IMR-90 (cell line): ENCODE results near the gene REPS1. TPM values are rescaled to one million over a fixed set of nuclear protein-coding genes. Genes with fewer than 3 reads are reported as not detected.

Experiments
- ATAC-seq: fragments of 200-7000 bp; cut with Tn5 transposase; 2 replicates; pipeline ENCODE4 v1.9.1; 2020; ENCODE audit warnings: low read depth, mild to moderate bottlenecking, moderate library complexity
- BruUV-seq: library from RNA; stranded (reverse); fragments of 400-500 nt; replicated peaks from 2 replicates; lab custom pipeline; 2021; lab: Mats Ljungman, UMichigan
- CTCF ChIA-PET: fragments of 300-600 bp; formaldehyde crosslinking; extraction: SDS; loops from one replicate; lab custom pipeline; 2021; ENCODE audit warnings: antibody characterized with exemption; lab: Yijun Ruan, JAX
- POLR2A ChIA-PET: fragments of 300-600 bp; sonication (Branson Sonifier 250); formaldehyde crosslinking; loops from one replicate; lab custom pipeline; 2022; ENCODE audit warnings: antibody characterized with exemption; ENCODE audit not compliant: unreplicated experiment; lab: Charles Lee
- DNase-seq: peaks from one replicate; pipeline ENCODE4 v3.0.0; 2013
- H2AFZ ChIP-seq: replicated peaks from 2 replicates; pipeline ENCODE3; 2013; ENCODE audit warnings: low read length, mild to moderate bottlenecking; ENCODE audit not compliant: poor library complexity
- H2AK5ac ChIP-seq: 2 replicates; pipeline ENCODE4 v1.6.1; 2013; ENCODE audit warnings: low read depth, low read length, inconsistent platforms
- H2AK9ac ChIP-seq: replicated peaks from 2 replicates; pipeline ENCODE3; 2013; ENCODE audit warnings: mild to moderate bottlenecking, low read depth, low read length, moderate library complexity; ENCODE audit not compliant: poor library complexity
- H2BK120ac ChIP-seq: 2 replicates; pipeline ENCODE4 v1.6.1; 2013; ENCODE audit warnings: low read depth, low read length, inconsistent platforms
- H2BK15ac ChIP-seq: 3 replicates; pipeline ENCODE4 v1.6.1; 2013; ENCODE audit warnings: low read depth, low read length, inconsistent platforms
- H2BK20ac ChIP-seq: 2 replicates; pipeline ENCODE4 v1.6.1; 2013; ENCODE audit warnings: low read depth, mild to moderate bottlenecking, inconsistent platforms, low read length, moderate library complexity
- H2BK5ac ChIP-seq: 2 replicates; pipeline ENCODE4 v1.6.1; 2013; ENCODE audit warnings: mild to moderate bottlenecking, low read depth, low read length, inconsistent platforms; ENCODE audit not compliant: poor library complexity, severe bottlenecking
- H3K14ac ChIP-seq: replicated peaks from 2 replicates; pipeline ENCODE4 v1.6.1; 2013; ENCODE audit warnings: low read depth, low read length, inconsistent platforms
- H3K18ac ChIP-seq: 2 replicates; pipeline ENCODE4 v1.6.1; 2013; ENCODE audit warnings: low read depth, low read length, control low read depth
- H3K23ac ChIP-seq: 2 replicates; pipeline ENCODE4 v1.6.1; 2013; ENCODE audit warnings: low read depth, low read length, inconsistent platforms
- H3K27ac ChIP-seq: 2 replicates; pipeline ENCODE4 v1.5.1; 2013; ENCODE audit warnings: mild to moderate bottlenecking, control low read depth, low read length; ENCODE audit not compliant: insufficient read depth
- H3K27me3 ChIP-seq: 2 replicates; pipeline ENCODE4 v1.6.1; 2013; ENCODE audit warnings: low read length; ENCODE audit not compliant: control insufficient read depth, insufficient read depth
- H3K36me3 ChIP-seq: 2 replicates; pipeline ENCODE4 v1.6.1; 2013; ENCODE audit warnings: low read length, mixed read lengths; ENCODE audit not compliant: control insufficient read depth, insufficient read depth
- H3K4ac ChIP-seq: 2 replicates; pipeline ENCODE4 v1.6.1; 2013; ENCODE audit warnings: low read depth, low read length, inconsistent platforms
- H3K4me1 ChIP-seq: 2 replicates; pipeline ENCODE4 v1.6.1; 2013; ENCODE audit warnings: low read length, mixed read lengths; ENCODE audit not compliant: control insufficient read depth, insufficient read depth
- H3K4me2 ChIP-seq: 2 replicates; pipeline ENCODE4 v1.6.1; 2013; ENCODE audit warnings: low read depth, mild to moderate bottlenecking, control low read depth, low read length, moderate library complexity
- H3K4me3 ChIP-seq: 2 replicates; pipeline ENCODE4 v1.5.1; 2013; ENCODE audit warnings: low read depth, mild to moderate bottlenecking, control low read depth, low read length, moderate library complexity; ENCODE audit not compliant: insufficient read depth
- H3K56ac ChIP-seq: 2 replicates; pipeline ENCODE4 v1.6.1; 2013; ENCODE audit warnings: low read length, inconsistent platforms; ENCODE audit not compliant: insufficient read depth; ENCODE audit errors: extremely low read depth
- H3K79me1 ChIP-seq, 2 experiments: 2 replicates each; pipeline ENCODE4 v1.6.1; 2013; ENCODE audit warnings: low read length in 2 of 2, inconsistent platforms in 1 of 2, low read depth in 1 of 2
- H3K9ac ChIP-seq: 2 replicates; pipeline ENCODE4 v1.6.1; 2013; ENCODE audit warnings: low read depth, low read length, control low read depth
- H3K9me1 ChIP-seq: 2 replicates; pipeline ENCODE4 v1.6.1; 2013; ENCODE audit warnings: low read length, inconsistent platforms; ENCODE audit not compliant: insufficient read depth
- H3K9me3 ChIP-seq: 2 replicates; pipeline ENCODE4 v1.6.1; 2013; ENCODE audit warnings: low read length; ENCODE audit not compliant: control insufficient read depth, insufficient read depth
- H4K20me1 ChIP-seq: 2 replicates; pipeline ENCODE4 v1.6.1; 2013; ENCODE audit warnings: low read length, inconsistent platforms; ENCODE audit not compliant: insufficient read depth
- H4K5ac ChIP-seq: 2 replicates; pipeline ENCODE4 v1.6.1; 2013; ENCODE audit warnings: mild to moderate bottlenecking, low read depth, low read length, control low read depth
- H4K8ac ChIP-seq, 2 experiments: 2 replicates each; pipeline ENCODE4 v1.6.1; 2013; ENCODE audit warnings: low read depth in 2 of 2, low read length in 2 of 2, control low read depth in 1 of 2, inconsistent platforms in 1 of 2
- H4K91ac ChIP-seq: 2 replicates; pipeline ENCODE4 v1.6.1; 2013; ENCODE audit warnings: low read depth, low read length, inconsistent platforms; ENCODE audit not compliant: insufficient read depth
- CEBPB ChIP-seq: IDR thresholded peaks from 2 replicates; pipeline ENCODE4 v1.6.1; 2012; ENCODE audit warnings: low read depth, low read length, improper control_type of control experiment
- CHD1 ChIP-seq: IDR thresholded peaks from 2 replicates; pipeline ENCODE4 v1.6.1; 2012; ENCODE audit warnings: low read depth, low read length, improper control_type of control experiment
- CTCF ChIP-seq: conservative IDR thresholded peaks from 2 replicates; pipeline ENCODE4 v1.5.1; 2012; ENCODE audit warnings: mild to moderate bottlenecking, low read depth, low read length, improper control_type of control experiment
- ELK1 ChIP-seq: fragments of 150-350 bp; IDR thresholded peaks from 2 replicates; pipeline ENCODE4 v1.6.1; 2016; ENCODE audit warnings: low read depth, mild to moderate bottlenecking, low read length, moderate library complexity, borderline replicate concordance
- FOS ChIP-seq: fragments of 150-350 bp; IDR thresholded peaks from 2 replicates; pipeline ENCODE4 v1.6.1; 2016; ENCODE audit warnings: low read depth, low read length
- MAZ ChIP-seq: IDR thresholded peaks from 2 replicates; pipeline ENCODE4 v1.6.1; 2012; ENCODE audit warnings: low read depth, mild to moderate bottlenecking, low read length, improper control_type of control experiment, moderate library complexity, borderline replicate concordance
- MXI1 ChIP-seq: IDR thresholded peaks from 2 replicates; pipeline ENCODE4 v1.6.1; 2012; ENCODE audit warnings: low read depth, mild to moderate bottlenecking, low read length, moderate library complexity, borderline replicate concordance
- NFE2L2 ChIP-seq: fragments of 150-350 bp; IDR thresholded peaks from 2 replicates; pipeline ENCODE4 v1.6.1; 2016; ENCODE audit warnings: low read depth, mild to moderate bottlenecking, low read length
- POLR2A ChIP-seq: IDR thresholded peaks from 2 replicates; pipeline ENCODE4 v1.6.1; 2012; ENCODE audit warnings: mild to moderate bottlenecking, low read depth, low read length
- RAD21 ChIP-seq: IDR thresholded peaks from 2 replicates; pipeline ENCODE4 v1.6.1; 2012; ENCODE audit warnings: low read length, improper control_type of control experiment
- RCOR1 ChIP-seq: IDR thresholded peaks from 2 replicates; pipeline ENCODE4 v1.6.1; 2012; ENCODE audit warnings: mild to moderate bottlenecking, low read length, improper control_type of control experiment; ENCODE audit not compliant: insufficient replicate concordance
- RFX5 ChIP-seq: IDR thresholded peaks from 2 replicates; pipeline ENCODE4 v1.8.0; 2012; ENCODE audit warnings: low read depth, mild to moderate bottlenecking, low read length, moderate library complexity
- SMC3 ChIP-seq: fragments of 150-350 bp; IDR thresholded peaks from 2 replicates; pipeline ENCODE4 v1.6.1; 2016; ENCODE audit warnings: low read depth, mild to moderate bottlenecking, antibody characterized with exemption, low read length, moderate library complexity
- USF2 ChIP-seq: fragments of 150-350 bp; IDR thresholded peaks from 2 replicates; pipeline ENCODE4 v1.6.1; 2017; ENCODE audit warnings: mild to moderate bottlenecking, antibody characterized with exemption, low read length, low read depth
- dilution Hi-C: fragments of 300-500 bp; cut with HindIII; formaldehyde crosslinking; loops from one replicate; pipeline ENCODE4 v1.14.3; 2018; ENCODE audit warnings: low sequenced_read_pairs; ENCODE audit not compliant: unreplicated experiment
- in situ Hi-C: fragments of 300-500 bp; cut with MboI; formaldehyde crosslinking; loops from 3 replicates; pipeline ENCODE4 v1.14.3; 2019; ENCODE audit warnings: low sequenced_read_pairs, inconsistent platforms, mixed read lengths
- intact Hi-C: fragments of 100-400 bp; cut with micrococcal nuclease; formaldehyde crosslinking; loops from 2 replicates; pipeline ENCODE4 v1.10.0; 2022
- polyA plus RNA-seq, 3 experiments: library from polyadenylated mRNA; depleted of rRNA; stranded (reverse); fragments of >200 nt; gene quantifications; 2 replicates each; pipeline ENCODE4 v1.2.3, GENCODE V29; 2012; ENCODE audit warnings: low replicate concordance in 1 of 3
- total RNA-seq: library from RNA; depleted of rRNA; stranded (reverse); fragments of >200 nt; gene quantifications from 2 replicates; pipeline ENCODE4 v1.2.3, GENCODE V29; 2012

The REPS1 gene
- total and polyA plus RNA-seq, 2 of the 4 experiments (the other 2 are of a cell fraction) = 21.9 to 24.2 TPM

- Histone ChIP-seq H3K27ac (no peak overlapping the region), H4K5ac (no peak overlapping the region), H2AFZ (no peak overlapping the region), H3K4me2 (no peak overlapping the region), H3K56ac (no peak overlapping the region), H3K9me1 (no peaks in the 10 kb centered on the region), H4K20me1 (no peaks in the 10 kb centered on the region), H3K18ac (no peak overlapping the region), H2BK15ac (no peak overlapping the region), H4K91ac (no peak overlapping the region), H3K27me3 (no peaks in the 10 kb centered on the region), H3K9ac (no peak overlapping the region), H3K79me1 (no peaks in the 10 kb centered on the region; a peak in 1 of 4 replicates), H3K36me3 (peaks cover 3% of the 10 kb centered on the region; the same call in 1 of the 2 replicates), H2BK5ac (no peak overlapping the region), H2BK20ac (no peak overlapping the region), H3K4me1 (no peaks in the 10 kb centered on the region), H2AK5ac (no peak overlapping the region), H3K4ac (no peak overlapping the region), H3K4me3 (no peak overlapping the region), H3K23ac (no peak overlapping the region), H4K8ac (no peak overlapping the region), H2AK9ac (no peak overlapping the region), H3K14ac (no peak overlapping the region), H2BK120ac (no peak overlapping the region), H3K9me3 (no peaks in the 10 kb centered on the region)
- BruUV-seq = no TSS peak
- DNase-seq (peak; percentile 5), ATAC-seq (peak; percentile 44; the same call in 1 of the 2 replicates)
- CTCF ChIA-PET = no interaction called here
- in situ Hi-C loops = no loop called here
- no peak for TF ChIP-seq FOS
- no peak for TF ChIP-seq MAZ
- TF ChIP-seq MXI1 = no peak
- no peak for TF ChIP-seq POLR2A
- TF ChIP-seq RFX5 = no peak
- no peak for TF ChIP-seq ELK1
- TF ChIP-seq CEBPB = no peak
- TF ChIP-seq USF2 = no peak
- TF ChIP-seq RAD21 = no peak
- TF ChIP-seq CHD1 = no peak
- TF ChIP-seq SMC3 = no peak
- TF ChIP-seq CTCF = no peak
- no peak for TF ChIP-seq RCOR1
- TF ChIP-seq NFE2L2 = no peak
- intact Hi-C loops = no loop called here
- dilution Hi-C loops = no loop called here
- POLR2A ChIA-PET = no interaction called here
These were observed 91.0 kb downstream of the REPS1 start for GRCh38 chr6:138897031-138897430.
